GM04503 (cell line): ENCODE data around the gene P2RX3.
"Not testable (repeated sequence)": the region's sequence is repeated elsewhere in the genome, so short reads cannot be mapped to it uniquely, and the experiment has no call there.

Experiments
- DNase-seq: peaks from one replicate; pipeline ENCODE4 v3.0.0-alpha.2; 2012; ENCODE audit warnings: low read depth

Gene P2RX3

GRCh38 chr11:57349491-57350274, 11.5 kb downstream of the P2RX3 start:
- no peak for DNase-seq

DNA sequence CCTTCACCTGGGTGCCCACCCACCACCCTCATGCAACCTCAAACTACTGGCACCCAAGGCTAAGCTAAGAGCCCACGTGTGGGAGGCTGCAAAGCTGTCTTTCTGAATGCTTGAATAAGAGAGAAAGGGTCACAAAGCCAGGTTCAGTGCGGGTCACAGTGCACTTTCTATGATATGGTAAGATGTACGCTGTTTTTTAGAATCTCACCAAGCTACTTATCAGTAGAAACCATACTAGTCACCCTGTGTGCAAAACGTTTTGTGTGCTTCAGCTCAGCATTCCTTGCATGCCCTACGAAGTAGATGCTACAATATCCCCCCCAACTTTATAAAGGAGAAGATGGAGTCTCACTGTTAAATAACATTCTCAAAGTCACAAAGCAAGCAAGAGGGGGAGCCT, 14.9 kb downstream of the P2RX3 start:
- DNase-seq = no peak

DNA sequence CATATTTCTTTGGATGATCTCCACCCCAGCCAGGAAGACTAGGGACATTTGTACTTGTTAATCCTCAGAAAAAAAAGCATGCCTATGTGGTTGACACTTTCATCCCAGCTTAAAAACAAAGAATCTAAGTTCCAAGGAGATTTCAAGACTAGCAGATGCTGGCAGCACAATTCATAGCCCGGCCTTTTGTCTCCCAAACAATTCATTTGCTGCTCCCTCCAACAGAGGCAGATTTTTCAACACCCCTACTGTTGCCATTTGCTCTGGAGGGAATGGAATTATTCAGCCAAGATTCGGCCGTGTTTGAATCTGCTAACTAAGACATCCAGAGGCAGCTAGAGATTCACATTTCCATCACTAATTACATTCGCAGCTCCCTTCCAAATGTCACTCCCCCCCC, 15.3 kb downstream of the P2RX3 start:
- no peak for DNase-seq

DNA sequence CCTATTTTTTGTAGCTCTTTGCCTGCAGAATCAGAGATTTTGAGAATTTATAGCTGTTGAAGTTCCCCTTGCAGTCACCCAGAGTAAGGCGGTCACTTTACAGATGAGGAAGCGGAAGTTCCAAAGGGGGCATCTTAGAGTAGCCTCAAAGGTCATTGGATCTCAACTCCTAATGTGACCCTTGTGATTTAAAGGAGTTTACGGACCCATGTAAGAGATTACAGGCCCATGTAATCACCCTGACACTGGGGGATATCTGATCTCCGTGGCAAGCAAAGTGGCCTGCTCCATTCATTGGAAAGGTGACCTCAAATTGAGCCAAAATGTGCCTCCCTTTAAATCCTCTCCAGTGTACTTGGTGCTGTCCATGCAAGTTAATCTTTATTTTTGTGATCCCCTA, 15.7 kb downstream of the P2RX3 start:
- no peak for DNase-seq

GRCh38 chr11:57354699-57355098, 16.5 kb downstream of the P2RX3 start:
- DNase-seq = no peak

DNA sequence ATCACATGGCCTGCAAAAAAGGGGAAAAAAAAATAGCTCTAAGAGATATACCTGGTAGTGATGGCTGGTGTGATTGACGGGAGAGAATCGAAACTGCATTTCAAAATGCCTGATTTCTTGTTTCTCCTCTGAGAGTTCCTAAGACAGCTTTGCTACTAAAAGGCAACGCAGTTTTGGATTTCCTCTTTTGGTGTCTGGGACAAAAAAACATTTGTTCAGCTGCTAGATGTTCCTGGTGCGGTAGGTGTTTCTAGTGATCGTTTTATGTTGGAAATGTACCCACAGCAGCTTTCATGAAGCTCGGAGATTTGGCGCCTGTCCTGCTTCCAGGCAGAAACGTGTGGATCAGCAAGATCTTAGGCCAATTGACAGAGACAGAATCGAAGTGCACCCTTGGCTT, 18.1 kb downstream of the P2RX3 start:
- no peak for DNase-seq

GRCh38 chr11:57357310-57357709, 19.2 kb downstream of the P2RX3 start:
- no peak for DNase-seq

DNA sequence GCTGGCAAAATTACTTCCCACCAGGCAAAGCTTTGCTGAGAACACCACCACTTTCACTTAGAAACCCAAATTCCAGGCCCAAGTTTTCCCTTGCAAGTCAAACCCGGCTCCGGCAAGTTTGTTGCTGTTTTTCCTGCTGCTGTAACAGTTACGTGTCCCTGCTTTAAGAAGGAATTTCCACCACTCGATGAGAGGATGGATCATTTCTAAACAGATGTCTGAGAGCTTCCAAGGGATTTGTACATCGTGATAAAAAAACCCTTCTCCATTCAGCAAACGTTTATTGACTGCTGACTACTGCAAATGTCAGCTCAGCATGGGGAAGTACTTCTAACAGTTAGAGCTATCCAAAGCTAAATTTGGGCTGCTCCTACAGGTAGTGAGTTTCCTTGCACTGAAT, 19.7 kb downstream of the P2RX3 start:
- no peak for DNase-seq

DNA sequence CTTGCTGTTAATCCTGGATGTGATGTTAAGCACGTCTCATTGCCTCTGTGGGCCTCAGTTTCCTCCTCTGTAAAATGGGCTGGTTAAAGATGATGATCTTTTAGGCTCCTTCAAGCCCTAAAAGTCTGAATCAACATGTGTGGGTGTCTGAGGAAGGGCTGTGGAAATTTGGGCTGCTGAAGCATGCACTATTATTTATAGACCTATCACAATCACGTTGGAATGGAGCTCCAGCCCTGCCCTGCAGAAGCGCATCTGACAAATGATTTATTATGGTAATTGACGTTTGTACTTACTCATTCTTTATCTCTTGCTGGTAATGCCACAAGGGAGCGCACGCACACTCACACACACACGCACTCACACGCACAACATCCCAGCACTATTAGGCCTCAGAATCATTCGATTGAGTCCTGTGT, 20.4 kb downstream of the P2RX3 start:
- DNase-seq = no peak

- no peak for DNase-seq
These were observed 20.8 kb downstream of the P2RX3 start for GRCh38 chr11:57358991-57359390.

GRCh38 chr11:57359396-57359795, 21.2 kb downstream of the P2RX3 start:
- no peak for DNase-seq

- DNase-seq = no peak
These were observed 21.9 kb downstream of the P2RX3 start for GRCh38 chr11:57359896-57360690.

DNA sequence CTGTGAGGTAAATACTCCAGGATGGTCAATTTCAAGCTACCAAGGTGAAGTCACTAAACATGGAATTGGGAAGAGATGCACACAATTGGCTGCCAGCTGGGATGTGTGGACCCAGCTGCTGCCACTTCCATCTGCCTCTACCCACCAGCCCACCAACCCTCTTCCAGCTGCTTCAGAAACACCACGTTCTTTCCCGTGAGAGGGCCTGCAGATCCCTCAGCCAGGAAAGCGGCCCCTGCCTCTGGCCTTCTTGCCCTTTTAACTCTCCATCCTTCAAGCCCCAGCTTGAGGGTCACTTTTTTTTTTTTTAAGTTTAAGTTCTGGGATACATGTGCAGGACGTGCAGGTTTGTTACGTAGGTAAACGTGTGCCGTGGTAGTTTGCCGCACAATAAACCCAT, 22.8 kb downstream of the P2RX3 start:
- DNase-seq = no peak

GRCh38 chr11:57361420-57361819, 23.3 kb downstream of the P2RX3 start:
- not testable (repeated sequence) for DNase-seq

DNA sequence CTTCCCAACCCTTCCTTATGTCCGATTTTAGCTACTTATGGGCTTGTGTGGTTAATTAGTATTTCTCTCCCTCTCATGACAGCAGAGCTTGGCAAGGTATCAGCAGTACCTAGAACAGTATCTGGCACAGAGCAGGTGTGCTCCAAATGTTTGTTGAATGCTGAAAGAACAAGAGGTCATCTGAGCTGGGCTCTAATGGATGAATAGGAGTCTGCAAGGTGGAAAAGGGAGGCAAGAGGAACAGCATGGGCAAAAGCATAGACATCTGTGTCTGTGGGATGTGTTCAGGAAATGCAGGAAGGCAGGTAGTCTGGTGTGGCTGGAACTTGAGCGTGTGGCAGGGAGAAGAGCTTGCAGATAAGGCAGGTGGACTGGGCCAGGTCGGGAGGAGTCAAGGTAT, 23.8 kb downstream of the P2RX3 start:
- no peak for DNase-seq

DNA sequence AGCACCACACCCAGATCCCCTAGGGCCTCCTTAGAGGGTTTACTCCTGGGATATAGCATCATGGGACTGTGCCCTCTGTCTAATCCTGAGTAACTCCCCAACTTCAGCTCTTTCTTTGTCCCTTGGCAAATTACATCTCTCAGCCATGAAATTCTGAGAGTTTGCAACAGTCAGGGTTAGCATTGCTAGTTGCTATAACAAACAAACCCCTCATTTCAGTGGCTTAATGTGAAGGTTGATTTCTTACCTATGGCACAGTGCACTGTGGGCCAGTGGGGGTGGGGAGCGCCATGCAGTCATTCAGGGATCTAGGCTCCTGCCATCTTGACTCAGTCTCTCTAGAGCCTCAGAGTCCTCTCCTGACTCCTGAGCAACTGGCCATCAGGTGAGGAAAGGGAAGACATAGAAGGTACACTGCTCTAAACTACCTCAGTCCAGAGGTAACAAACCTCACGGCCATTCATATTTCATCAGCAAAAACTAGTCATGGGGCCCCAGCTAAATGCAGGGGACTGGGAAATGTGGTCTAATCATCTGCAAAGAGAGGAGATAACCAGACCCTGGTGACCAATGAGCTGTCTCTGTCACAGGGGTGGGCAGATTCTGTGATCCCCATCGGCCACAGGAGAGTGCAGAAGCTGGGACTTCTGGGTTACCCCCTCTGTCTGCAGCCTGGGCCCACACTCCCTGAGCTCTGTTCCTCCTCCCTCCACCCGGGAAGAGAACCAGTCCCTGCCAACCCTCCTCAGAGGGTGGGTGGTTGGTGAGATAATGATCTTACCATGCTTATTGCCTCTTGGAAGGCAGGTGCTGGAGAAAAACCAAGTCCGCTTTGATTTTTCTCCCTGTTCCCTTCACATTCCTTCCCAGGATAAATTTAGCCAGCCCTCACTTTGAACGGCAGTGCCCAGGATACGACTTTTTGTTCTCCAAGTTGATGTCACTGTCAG, 25.3 kb downstream of the P2RX3 start:
- no peak for DNase-seq

GRCh38 chr11:57364851-57365660, 26.9 kb downstream of the P2RX3 start:
- no peak for DNase-seq

GRCh38 chr11:57368106-57368844, 30.1 kb downstream of the P2RX3 start:
- no peak for DNase-seq

DNA sequence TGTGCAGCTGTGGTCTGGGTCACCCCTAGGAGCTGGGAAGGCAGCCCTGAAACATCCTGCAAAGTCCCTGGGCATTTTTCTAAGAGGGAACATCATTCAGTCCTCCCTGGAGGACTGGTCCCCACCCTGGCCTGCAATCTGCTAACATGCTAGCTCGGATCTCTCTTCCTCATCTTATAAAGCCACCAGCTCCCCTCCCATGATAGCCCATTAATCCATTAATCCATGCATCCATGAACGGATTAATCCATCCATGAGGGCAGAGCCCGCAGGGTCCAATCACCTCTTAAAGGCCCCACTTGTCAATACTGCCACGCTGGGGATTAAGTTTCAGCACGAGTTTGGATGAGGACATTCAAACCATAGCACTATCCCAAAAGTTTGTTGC, 30.7 kb downstream of the P2RX3 start:
- DNase-seq = no peak

- peak; percentile 6 for DNase-seq
These were observed 32.1 kb downstream of the P2RX3 start for GRCh38 chr11:57370251-57370650.

DNA sequence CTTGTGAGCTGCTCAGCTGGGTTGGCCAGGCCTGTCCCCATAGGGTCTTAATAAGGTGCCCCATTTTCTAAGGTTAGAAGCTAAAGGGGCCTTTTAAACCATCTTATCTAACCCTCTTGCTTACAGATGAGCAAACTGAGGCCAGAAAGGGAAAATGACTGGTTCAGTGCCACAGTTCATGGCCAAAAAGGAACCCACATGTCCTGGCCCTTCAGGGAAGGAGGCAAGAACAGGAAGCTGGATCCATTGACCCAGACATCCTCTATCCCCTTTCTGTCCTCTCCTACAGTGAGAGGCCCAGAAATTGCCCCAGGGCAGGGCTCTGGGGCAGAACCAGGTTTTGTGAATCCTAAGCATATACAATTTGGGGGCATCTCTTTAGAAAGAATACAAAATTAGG, 32.8 kb downstream of the P2RX3 start:
- DNase-seq = no peak
